COR-L47 (cell line): Measurements from ENCODE around the gene MS4A18.
A peak's percentile ranks its signal among the peaks of the same experiment; 100 is the strongest.
"Not testable (repeated sequence)": the region's sequence is repeated elsewhere in the genome, so short reads cannot be mapped to it uniquely, and the experiment has no call there.

Source experiments
- DNase-seq: peaks from one replicate; lab custom pipeline; 2025; lab: John Stamatoyannopoulos, UW

The MS4A18 gene

GRCh38 chr11:60724420-60724819 lies at the start of gene MS4A18:
TSS of gene MS4A18 (plus strand) at chr11:60724720.
- no peak for DNase-seq

DNA sequence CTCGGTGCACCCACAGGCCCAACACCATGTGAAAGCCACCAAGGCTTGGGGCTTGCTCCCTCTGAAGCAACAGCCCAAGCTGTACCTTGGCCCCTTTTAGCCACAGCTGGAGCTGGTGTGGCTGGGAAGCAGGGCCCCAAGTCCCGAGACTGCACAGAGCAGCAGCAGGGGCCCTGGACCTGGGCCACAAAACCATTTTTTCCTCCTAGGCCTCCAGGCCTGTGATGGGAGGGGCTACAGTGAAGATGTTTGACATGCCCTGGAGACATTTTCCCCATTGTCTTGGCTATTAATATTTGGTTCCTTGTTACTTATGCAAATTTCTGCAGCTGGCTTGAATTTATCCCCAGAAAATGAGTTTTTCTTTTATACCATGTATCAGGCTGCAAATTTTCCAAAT lies 46.3 kb upstream of the MS4A18 start:
- not testable (repeated sequence) for DNase-seq

DNA sequence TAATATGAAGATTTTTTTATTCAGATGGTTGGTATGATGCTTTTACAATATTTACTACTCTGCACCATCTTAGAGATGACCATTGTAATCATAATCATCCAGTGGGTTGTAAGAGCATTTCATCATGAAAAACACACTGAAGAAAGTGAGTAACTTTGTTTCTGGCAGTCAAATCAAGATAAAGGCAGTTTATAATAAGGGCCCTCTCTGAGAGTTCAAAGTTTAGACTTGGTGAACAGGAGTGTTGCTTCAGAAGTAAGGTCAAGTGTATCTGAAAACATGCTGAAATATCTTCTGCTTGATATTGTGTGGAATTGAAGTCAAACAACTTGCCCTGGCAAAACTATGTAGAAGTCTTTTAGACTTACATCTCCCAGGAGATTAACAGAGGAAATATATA lies 44.6 kb upstream of the MS4A18 start:
- no peak for DNase-seq

GRCh38 chr11:60680455-60681119 lies 43.9 kb upstream of the MS4A18 start:
- no peak for DNase-seq

DNA sequence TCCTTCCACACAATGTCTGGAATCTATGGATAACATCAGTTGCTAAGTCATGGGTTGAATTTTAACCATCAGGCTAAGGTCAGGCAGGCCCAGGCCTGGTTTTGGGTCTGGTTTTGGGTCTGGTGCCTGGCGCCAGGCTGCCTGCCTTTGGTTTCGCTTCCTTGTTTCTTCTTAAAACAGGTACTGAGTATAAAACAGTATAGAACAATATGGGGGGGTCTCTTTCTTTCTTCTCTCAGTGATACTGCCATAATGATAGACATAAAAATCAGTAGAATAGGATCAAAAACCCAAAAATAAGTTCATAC lies 40.0 kb upstream of the MS4A18 start:
- not testable (repeated sequence) for DNase-seq

DNA sequence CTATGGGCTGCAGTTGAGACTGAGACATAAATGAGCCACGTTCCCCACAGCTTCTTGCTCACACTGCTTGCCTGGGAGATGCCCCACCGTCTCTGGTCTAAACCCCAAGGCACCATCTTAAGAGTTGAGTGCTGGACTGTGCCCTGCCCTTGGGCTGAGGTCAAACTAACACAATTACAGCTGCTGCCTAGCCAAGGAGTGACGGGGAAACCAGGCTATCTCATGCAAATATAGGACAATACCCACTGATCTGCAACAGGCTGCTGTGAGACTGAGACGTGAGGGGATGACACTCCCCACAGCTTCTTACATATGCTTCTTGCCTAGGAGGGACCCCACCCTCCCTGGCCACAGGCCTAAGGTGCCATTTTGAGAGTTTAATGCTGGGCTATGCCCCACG lies 32.9 kb upstream of the MS4A18 start:
- no peak for DNase-seq

DNA sequence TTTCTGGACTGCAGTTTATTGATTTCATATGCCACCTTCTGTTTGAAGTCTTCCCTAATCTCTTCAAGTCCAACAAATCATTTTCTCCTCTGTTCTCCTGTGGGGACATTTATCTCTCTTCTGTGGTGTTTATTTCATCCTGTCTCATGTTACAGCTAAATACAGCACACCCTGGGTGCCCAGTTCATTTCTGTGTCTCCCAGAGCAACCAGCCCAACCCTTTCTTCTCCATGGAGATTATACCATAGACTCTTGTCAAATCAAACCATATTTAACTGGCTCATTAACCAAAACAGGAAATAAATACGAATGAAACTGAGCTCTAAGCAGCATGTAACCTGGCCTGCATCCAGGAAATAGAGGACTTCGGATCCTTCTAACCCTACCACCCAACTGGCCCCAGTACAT lies 25.2 kb upstream of the MS4A18 start, which contains the start of gene MS4A8:
Gene MS4A8, plus strand, starts transcription at position 329 of the 408 bp plus-strand sequence. CDS start 1,249 bp downstream, outside the sequence.
- DNase-seq, result peak; percentile 96

DNA sequence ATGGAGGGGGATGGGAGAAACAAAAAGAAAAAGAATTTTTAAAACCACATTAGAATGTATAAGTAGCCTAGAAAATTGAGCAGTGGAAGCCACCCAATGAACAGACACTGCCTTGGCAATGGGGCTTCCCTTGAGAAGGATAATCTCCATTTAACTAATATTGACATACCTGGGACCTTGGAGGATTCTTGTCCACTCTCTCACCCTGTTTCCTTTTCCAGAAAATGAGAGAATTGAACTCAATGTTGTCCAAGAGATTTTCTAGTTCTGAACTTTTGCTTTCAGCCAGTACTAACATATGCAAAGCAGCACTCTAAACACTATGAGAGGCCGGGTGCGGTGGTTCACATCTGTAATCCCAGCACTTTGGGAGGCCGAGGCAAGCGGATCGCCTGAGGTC lies 24.6 kb upstream of the MS4A18 start:
- DNase-seq, result no peak

DNA sequence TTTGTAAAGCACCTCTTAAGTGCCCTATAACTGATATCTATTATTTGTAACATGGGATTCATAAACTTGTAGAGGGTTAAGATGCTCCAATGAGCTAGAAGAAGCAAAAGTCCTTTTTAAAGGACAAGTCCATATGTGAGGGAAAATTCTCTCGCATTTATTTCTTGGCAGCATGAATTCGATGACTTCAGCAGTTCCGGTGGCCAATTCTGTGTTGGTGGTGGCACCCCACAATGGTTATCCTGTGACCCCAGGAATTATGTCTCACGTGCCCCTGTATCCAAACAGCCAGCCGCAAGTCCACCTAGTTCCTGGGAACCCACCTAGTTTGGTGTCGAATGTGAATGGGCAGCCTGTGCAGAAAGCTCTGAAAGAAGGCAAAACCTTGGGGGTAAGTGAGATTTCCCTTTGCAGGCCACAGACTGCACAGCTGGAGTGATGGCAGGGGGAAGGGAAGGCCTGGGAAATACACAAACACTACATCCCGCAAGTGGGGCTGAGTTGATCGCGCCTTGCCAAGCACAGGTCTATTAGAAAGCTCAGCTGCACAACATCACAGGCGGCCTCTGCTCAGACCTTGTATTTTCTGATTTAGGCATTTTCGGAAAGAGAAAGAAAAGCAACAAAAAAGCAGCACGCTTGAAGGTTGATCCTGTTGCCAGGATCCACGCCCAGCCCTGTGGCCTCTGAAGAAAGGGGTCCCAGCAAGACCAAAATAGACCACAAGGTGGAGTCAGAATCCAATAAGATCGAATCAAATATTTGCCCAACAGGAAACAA lies 23.6 kb upstream of the MS4A18 start:
- peak; percentile 81 for DNase-seq

GRCh38 chr11:60701469-60701818 lies 23.1 kb upstream of the MS4A18 start:
- DNase-seq, result no peak

- DNase-seq, result no peak
These were observed 21.1 kb upstream of the MS4A18 start for GRCh38 chr11:60703374-60703773.

DNA sequence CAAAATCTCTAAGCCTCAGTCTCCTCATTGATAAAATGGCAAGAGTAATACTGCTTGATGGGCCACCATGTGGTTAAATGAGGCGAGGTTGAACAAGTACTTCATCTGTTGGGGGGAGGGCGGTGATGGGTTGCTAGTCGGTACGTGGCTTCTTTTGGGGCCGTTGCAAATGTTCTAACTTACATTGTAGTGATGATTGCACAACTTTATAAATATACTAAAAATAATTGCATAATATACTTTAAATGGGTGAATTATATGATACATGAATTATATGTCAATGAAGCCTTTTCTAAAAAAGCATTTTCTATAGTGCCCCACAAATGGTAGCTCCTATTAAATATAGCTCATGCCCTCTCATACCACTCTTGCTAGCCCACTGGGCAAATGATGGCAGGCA lies 18.6 kb upstream of the MS4A18 start:
- no peak for DNase-seq

- DNase-seq, result no peak
These were observed 17.6 kb upstream of the MS4A18 start for GRCh38 chr11:60706931-60707330.

DNA sequence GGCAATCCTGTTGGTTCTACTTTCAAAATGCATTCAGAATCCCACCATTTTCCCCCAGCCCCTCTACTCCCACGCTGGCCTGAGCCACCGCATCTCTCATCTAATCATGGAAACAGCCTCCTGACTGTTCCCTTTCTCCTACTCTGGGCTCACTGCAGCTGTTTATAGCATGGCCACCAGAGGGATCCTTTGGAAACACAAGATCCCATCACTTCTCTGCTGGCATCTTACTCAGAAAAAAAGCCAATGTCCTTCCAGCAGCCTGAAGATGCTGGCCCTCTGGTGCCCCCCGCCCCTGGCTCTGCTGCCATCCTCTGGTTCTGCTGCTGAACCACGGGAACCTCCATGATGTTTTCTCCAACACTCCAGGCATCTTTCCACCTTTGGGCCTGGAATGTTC lies 14.0 kb upstream of the MS4A18 start:
- no peak for DNase-seq

- DNase-seq, result no peak
These were observed 13.2 kb upstream of the MS4A18 start for GRCh38 chr11:60711276-60711675.

DNA sequence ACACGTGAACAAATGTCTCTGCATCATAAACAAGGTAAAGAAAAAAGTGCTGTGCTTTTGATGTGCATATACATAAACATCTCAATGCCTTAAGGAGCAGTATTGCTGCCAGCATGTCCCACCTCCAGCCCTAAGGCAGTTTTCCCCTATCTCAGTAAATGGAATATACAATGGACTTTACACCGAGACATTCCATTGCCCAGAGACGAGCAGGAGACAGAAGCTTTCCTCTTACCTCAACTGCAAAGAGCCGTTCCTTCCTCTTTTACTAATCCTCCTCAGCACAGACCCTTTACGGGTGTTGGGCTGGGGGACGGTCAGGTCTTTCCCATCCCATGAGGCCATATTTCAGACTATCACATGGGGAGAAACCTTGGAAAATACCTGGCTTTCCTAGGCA lies 11.1 kb upstream of the MS4A18 start:
- DNase-seq, result not testable (repeated sequence)

DNA sequence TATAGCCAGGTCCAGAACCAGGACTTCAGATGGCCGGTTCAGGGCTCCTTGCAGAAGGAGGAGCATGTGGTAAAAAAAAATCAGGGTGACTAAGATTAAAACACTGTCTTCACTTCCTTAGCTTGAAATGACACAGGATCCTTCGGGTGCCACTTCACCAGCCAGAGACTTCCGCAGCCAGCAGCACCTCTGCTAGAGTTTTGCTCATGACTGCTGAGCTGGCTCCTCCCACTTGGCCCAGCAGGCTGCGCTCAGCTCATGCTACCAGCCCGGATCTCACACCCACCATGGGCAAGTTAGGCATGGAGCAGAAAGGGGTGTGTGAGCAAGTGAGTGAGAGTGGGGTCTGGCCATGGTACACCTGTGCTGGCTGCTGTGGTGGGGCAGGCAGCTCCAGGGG lies 6.6 kb upstream of the MS4A18 start:
- DNase-seq, result no peak

- DNase-seq, result no peak
These were observed 5.8 kb upstream of the MS4A18 start for GRCh38 chr11:60718524-60719316.

DNA sequence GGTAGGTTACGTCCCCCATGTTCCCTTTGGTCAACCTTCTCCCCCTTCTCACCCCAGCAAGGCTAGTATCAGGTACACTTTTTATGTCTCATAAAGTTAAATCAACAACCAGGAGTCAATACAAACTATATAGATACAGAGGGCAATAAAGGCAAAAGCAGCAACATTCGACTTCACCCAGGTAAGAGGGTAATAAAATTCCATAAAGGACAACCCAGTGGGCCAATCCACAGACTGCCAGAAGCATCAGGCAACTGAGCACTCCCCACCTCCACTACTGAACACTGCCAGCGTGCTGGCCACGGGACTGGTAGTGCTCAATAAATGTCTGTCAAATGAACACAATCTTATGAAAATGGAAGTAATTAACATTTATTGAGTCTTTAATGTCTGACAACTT lies 5.1 kb upstream of the MS4A18 start:
- no peak for DNase-seq

- no peak for DNase-seq
These were observed 4.1 kb upstream of the MS4A18 start for GRCh38 chr11:60720460-60720859.

DNA sequence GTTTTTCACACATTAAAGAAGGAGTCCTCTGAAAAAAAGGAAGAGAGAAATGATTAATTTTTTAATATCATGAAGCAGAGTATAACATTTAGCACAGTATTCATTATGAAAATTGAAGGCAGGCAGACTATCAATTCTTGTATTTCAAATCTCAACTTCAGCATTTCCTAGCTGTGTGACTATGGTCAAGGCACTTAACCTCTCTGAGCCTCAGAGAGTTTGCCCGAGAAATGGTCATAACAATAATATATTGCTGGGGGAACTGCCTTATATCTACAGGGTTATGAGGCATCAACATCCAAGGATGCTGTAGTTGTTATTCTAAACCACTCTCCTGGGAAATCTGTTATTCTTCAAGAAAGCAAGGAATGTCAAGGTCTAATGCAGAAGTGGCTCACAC lies 1.1 kb downstream of the MS4A18 start:
- DNase-seq, result no peak

- no peak for DNase-seq
These were observed 7.1 kb downstream of the MS4A18 start for GRCh38 chr11:60731586-60731985.

GRCh38 chr11:60734279-60734678 lies 9.8 kb downstream of the MS4A18 start:
- DNase-seq, result no peak
